Lung (tissue), 16 donors: ENCODE results near the gene SULT2B1. TPM values are rescaled to one million over a fixed set of nuclear protein-coding genes. Genes with fewer than 3 reads are reported as not detected.

Experiments used
- ATAC-seq: fragments of 200-7000 bp; cut with Tn5 transposase; one replicate; pipeline ENCODE4 v1.9.1; 2020; ENCODE audit warnings: moderate number of reproducible peaks; ENCODE audit not compliant: insufficient read depth, low FRiP score
- DNase-seq, 3 donors: peaks; one replicate each; pipeline ENCODE4 v3.0.0-alpha.2; 2013 to 2017
- H3K27ac ChIP-seq, 2 donors: one replicate each; pipeline ENCODE4 v1.5.1; 2013; ENCODE audit warnings: mild to moderate bottlenecking in 2 of 2, moderate library complexity in 2 of 2, control low read depth in 1 of 2, inconsistent platforms in 1 of 2, low read depth in 1 of 2, low read length in 1 of 2
- H3K27me3 ChIP-seq, 3 donors: one replicate each; pipeline ENCODE4 v1.5.1; 2013; ENCODE audit warnings: low read length in 2 of 3; ENCODE audit not compliant: control insufficient read depth in 3 of 3, insufficient read depth in 3 of 3
- H3K36me3 ChIP-seq, 4 donors: one replicate each; pipeline ENCODE4 v1.5.1; 2013; ENCODE audit warnings: low read length in 4 of 4, mild to moderate bottlenecking in 1 of 4, moderate library complexity in 1 of 4; ENCODE audit not compliant: control insufficient read depth in 4 of 4, insufficient read depth in 4 of 4
- H3K4me1 ChIP-seq, 5 donors: one replicate each; pipeline ENCODE4 v1.5.1; 2013; ENCODE audit warnings: low read length in 5 of 5, mild to moderate bottlenecking in 2 of 5, moderate library complexity in 1 of 5; ENCODE audit not compliant: control insufficient read depth in 5 of 5, insufficient read depth in 5 of 5
- H3K4me3 ChIP-seq: one replicate; pipeline ENCODE4 v1.5.1; 2013; ENCODE audit warnings: mild to moderate bottlenecking, control low read depth, moderate library complexity
- H3K9ac ChIP-seq, 2 donors: one replicate each; pipeline ENCODE4 v1.5.1; 2013; ENCODE audit warnings: low read length in 2 of 2, control low read depth in 1 of 2; ENCODE audit not compliant: insufficient read depth in 1 of 2
- H3K9me3 ChIP-seq, 4 donors: one replicate each; pipeline ENCODE4 v1.5.1; 2013; ENCODE audit warnings: low read length in 3 of 4, mild to moderate bottlenecking in 1 of 4, moderate library complexity in 1 of 4; ENCODE audit not compliant: control insufficient read depth in 4 of 4, insufficient read depth in 3 of 4
- whole genome bisulfite sequencing, 2 donors: extraction: QIAGEN DNeasy Blood & Tissue Kit; methylation state at CpG; one replicate each; pipeline ENCODE4 v1.1.7; 2013; 5-methylcytosine and 5-hydroxymethylcytosine counted together
- long read RNA-seq, 5 donors: transcript quantifications; one replicate each; lab custom pipeline, GENCODE V29; 2026
- polyA plus RNA-seq, 2 donors: library from polyadenylated mRNA; stranded (reverse); fragments of 200-250 nt; gene quantifications; one replicate each; pipeline ENCODE4 v1.2.1, GENCODE V29; 2013
- total RNA-seq, 2 donors: library from RNA; depleted of rRNA in 1 of 2; stranded (reverse); fragments of >200 nt in 1 of 2; gene quantifications; one replicate each; pipeline ENCODE4 v1.2.1, GENCODE V29; 2014 to 2021
- TF ChIP-seq, protein P1 (sequence below): IDR thresholded peaks from 2 replicates; pipeline ENCODE4 v1.5.1; 2012; ENCODE audit warnings: mild to moderate bottlenecking; ENCODE audit errors: control extremely low read depth, extremely low read depth
- donor health status: control.
- donor health status: control.
- donor health status: Bipolar disorder and iron deficiency.
- donor health status: healthy.
- donor health status: DM: yes; HTN: yes; CAD: no.

Gene SULT2B1
- total RNA-seq, result 10 to 100 TPM in 1 of 2 donors, 1 to 10 TPM in 1; 1.2 to 10.5 TPM
- polyA plus RNA-seq, result 10 to 100 TPM; 10.9 to 22.9 TPM
- long read RNA-seq, donor 1, partial matches to known transcripts, result 0 of 1 reads
- long read RNA-seq, donor 1, other reads (novel, unspliced or antisense), result 0 of 1 reads
- long read RNA-seq, donor 2, result 0 reads
- long read RNA-seq, donor 3, partial matches to known transcripts, result 0 of 2 reads
- long read RNA-seq, donor 3, other reads (novel, unspliced or antisense), result 0 of 2 reads
- long read RNA-seq, donor 4, result 0 reads
- long read RNA-seq, donor 5, result 0 reads

DNA sequence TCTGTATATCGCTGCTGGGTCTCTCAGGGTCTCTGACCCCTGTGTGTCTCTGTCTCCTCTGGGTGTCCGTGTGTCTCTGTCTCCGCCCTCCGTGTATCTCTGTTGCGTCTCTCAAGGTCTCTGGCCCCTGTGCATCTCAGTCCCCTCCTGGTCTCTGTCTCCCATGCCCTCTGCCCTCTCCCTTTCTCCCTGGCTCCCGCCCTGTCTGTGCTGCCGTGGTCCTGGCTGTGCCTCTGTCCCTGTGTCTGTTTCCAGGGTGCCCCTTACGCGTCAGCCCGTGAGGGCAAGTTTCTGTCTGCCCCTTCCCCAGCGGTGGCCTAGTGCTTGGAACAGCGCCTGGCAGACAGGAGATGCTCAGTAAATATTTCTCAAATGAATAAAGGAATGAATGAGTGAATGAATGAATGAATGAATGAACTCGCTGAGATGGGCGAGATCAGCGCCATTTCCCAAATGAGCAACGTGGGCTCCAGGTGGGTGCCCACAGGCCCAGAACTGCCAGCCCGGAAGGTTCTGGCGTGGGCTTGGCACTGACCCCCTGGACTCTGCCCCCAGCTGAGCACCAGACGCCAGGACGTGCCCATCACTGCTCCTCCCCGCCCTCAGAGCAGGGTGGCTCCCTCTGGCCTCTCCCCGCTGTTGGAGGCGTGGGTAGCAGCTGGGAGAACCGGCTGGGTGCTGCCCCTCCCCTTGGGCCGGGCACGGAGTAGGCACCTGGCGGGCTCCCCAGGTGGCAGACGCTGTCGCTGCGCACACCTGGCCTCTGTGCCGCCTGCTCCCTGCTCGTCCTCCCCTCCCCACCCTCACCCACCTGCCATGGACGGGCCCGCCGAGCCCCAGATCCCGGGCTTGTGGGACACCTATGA, at the start of gene SULT2B1:
TSS of gene SULT2B1 (plus strand) at position 736 of the 866 bp plus-strand sequence. CDS start at position 817, 81 bp downstream.
- no peak within 1 kb of the TSS for H3K9ac ChIP-seq
- H3K36me3 ChIP-seq, result no peaks in the 10 kb centered on the region
- DNase-seq (peak in 1 of 3 donors; percentile 39), ATAC-seq (no peak)
- H3K4me1 ChIP-seq, result peaks cover 0 to 6% (median 0%) of the 10 kb centered on the region in 5 donors
- H3K27ac ChIP-seq, result peak within 1 kb of the TSS in 1 of 2 donors; percentile 16
- TF ChIP-seq, protein P1, sequence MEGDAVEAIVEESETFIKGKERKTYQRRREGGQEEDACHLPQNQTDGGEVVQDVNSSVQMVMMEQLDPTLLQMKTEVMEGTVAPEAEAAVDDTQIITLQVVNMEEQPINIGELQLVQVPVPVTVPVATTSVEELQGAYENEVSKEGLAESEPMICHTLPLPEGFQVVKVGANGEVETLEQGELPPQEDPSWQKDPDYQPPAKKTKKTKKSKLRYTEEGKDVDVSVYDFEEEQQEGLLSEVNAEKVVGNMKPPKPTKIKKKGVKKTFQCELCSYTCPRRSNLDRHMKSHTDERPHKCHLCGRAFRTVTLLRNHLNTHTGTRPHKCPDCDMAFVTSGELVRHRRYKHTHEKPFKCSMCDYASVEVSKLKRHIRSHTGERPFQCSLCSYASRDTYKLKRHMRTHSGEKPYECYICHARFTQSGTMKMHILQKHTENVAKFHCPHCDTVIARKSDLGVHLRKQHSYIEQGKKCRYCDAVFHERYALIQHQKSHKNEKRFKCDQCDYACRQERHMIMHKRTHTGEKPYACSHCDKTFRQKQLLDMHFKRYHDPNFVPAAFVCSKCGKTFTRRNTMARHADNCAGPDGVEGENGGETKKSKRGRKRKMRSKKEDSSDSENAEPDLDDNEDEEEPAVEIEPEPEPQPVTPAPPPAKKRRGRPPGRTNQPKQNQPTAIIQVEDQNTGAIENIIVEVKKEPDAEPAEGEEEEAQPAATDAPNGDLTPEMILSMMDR, result no peak
- WGBS, 2 donors, result 57 to 76% methylated on average over 30 to 36 of the region's 36 CpGs
- peaks cover 0 to 3% (median 0%) of the 10 kb centered on the region in 4 donors for H3K9me3 ChIP-seq
- H3K4me3 ChIP-seq, result no peak within 1 kb of the TSS
- no peaks in the 10 kb centered on the region for H3K27me3 ChIP-seq

DNA sequence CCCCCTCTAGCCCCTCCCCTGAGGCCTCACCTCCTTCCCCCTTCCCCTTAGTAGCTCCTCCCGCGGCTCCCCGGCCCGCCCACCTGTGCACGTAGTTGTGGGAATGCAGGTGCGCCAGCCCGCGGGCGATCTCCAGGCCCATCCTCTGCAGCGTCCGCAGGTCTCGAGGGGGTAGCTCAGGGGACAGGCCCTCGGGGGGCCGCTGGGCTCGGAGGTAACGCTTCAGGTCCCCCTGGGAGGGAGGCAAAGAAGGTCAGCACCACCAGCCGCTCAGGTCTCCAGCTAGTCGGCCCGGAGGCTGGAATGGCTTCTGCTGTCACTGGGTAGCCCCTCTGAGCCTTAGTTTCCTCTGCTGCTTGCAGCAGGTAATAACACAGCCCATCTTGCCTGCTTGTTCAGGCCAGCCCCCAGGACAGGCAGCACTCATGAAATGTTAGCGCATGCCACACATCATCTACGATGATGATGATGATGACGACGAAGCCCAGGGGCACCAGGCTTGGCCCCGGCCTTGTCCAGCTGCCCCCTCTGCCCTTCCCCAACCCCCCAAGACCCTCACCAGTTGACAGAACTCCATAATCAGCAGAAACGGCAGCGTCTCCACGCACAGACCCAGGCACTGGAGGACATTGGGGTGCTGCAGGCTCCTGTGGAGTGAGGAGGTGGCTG, 49.5 kb upstream of the SULT2B1 start:
- H3K27ac ChIP-seq, result peak overlapping the region in 1 of 2 donors; percentile 55
- no peak overlapping the region for H3K4me3 ChIP-seq
- H3K9me3 ChIP-seq, result peaks cover 0 to 6% (median 0%) of the 10 kb centered on the region in 4 donors
- peaks cover 0 to 6% (median 0%) of the 10 kb centered on the region in 5 donors for H3K4me1 ChIP-seq
- H3K36me3 ChIP-seq, result no peaks in the 10 kb centered on the region
- H3K27me3 ChIP-seq, result peaks cover 0 to 7% (median 5%) of the 10 kb centered on the region in 3 donors
- no peak for ATAC-seq
- no peak for DNase-seq
- TF ChIP-seq, protein P1, result no peak
- H3K9ac ChIP-seq, result no peak overlapping the region
- whole genome bisulfite sequencing, 2 donors, result 29 to 31% methylated on average over 27 of the region's 27 CpGs

DNA sequence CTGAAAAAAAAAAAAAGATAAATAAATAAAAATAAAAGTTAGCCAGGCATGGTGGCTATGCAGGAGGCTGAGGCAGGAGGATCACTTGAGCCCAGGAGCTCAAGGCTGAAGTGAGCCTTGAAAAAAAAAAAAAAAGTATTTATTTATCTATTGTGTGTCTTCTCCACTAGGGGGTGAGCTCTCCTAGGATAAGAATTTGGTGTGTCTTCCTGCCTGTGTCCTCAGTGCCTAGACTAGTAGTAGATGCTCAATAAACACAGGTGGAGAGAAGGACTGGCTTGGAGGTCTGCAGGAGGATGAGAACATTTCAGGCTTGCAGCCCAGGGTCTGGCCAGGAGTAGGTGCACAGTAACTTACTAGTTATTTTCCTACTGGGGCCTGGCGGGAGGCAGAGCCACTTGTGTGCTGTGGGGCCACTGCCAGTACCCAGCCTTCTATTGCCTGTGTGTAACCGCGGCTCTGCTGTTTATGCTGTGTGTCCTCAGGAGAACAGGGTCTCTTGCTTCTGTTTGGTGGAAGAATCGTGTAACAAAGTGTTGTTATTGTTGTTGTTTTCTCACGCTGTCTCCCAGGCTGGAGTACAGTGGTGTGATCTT, 45.7 kb upstream of the SULT2B1 start:
- peaks cover 0 to 2% (median 0%) of the 10 kb centered on the region in 5 donors for H3K4me1 ChIP-seq
- H3K9me3 ChIP-seq, result peaks cover 0 to 2% (median 0%) of the 10 kb centered on the region in 4 donors
- ATAC-seq (no peak), DNase-seq (no peak)
- peaks cover 0 to 12% (median 4%) of the 10 kb centered on the region in 3 donors for H3K27me3 ChIP-seq
- H3K27ac ChIP-seq, result no peak overlapping the region
- no peak overlapping the region for H3K4me3 ChIP-seq
- H3K9ac ChIP-seq, result no peak overlapping the region
- 84 to 88% methylated on average over 5 of the region's 5 CpGs for WGBS, 2 donors
- H3K36me3 ChIP-seq, result no peaks in the 10 kb centered on the region
- TF ChIP-seq, protein P1, result peak; percentile 3
